Measurements from ENCODE around the gene DOCK6.

The DOCK6 gene

DNA sequence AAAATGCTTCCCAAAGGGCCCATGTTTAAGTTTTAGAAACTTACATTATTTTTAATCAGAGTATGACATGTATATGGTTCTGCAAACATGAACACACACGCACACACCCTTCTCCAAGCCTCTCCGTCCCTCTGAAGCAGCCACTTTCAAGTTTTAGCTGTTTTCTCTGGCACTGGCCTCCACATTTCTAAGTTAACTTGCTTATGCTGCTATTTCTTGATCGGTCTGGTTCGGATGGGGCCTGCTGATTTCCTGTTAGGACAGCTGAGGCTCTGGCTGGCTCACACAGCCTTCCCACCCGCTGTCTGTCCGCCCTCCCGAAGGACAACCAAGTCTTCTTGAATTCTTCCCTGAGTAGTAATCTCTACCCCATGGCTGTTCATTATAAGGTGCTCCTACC lies 111.1 kb downstream of the DOCK6 start:
- in situ Hi-C loops (cut with MboI; ENCODE audit: low sequenced_read_pairs): no loop called here

Measured in HL-60/S4 treated with phorbol 12-myristate 13-acetate at 8.2 ng/mL for 4 days and 3 days (cell line).